PC-3 (cell line): ENCODE measurements around the gene PIEZO1. TPM values are rescaled to one million over a fixed set of nuclear protein-coding genes. Genes with fewer than 3 reads are reported as not detected.

Experiments used
- ATAC-seq: fragments of 200-7000 bp; cut with Tn5 transposase; 2 replicates; pipeline ENCODE4 v1.9.1; 2020; ENCODE audit warnings: mild to moderate bottlenecking, moderate library complexity
- BruUV-seq: library from RNA; stranded (reverse); fragments of 400-500 nt; replicated peaks from 2 replicates; lab custom pipeline; 2021; lab: Mats Ljungman, UMichigan
- CTCF ChIA-PET: fragments of 300-600 bp; sonication (Branson Sonifier 250); formaldehyde crosslinking; loops from one replicate; lab custom pipeline; 2022; ENCODE audit warnings: antibody characterized with exemption; lab: Charles Lee
- POLR2A ChIA-PET: fragments of 300-600 bp; sonication (Branson Sonifier 250); formaldehyde crosslinking; loops from one replicate; lab custom pipeline; 2022; ENCODE audit warnings: antibody characterized with exemption; ENCODE audit not compliant: unreplicated experiment; lab: Charles Lee
- DNase-seq: peaks from one replicate; pipeline ENCODE4 v3.0.0-alpha.2; 2015
- H2AFZ ChIP-seq: fragments of 300-600 bp; sonication (generic); 2 replicates; pipeline ENCODE4 v1.6.0; 2016; ENCODE audit warnings: antibody characterized with exemption, low read length
- H3F3A ChIP-seq: fragments of 300-600 bp; sonication (generic); one replicate; pipeline ENCODE4 v1.6.0; 2017; ENCODE audit warnings: antibody characterized with exemption, low read length, control low read depth, mild to moderate bottlenecking; ENCODE audit not compliant: unreplicated experiment
- H3K27ac ChIP-seq: fragments of 300-600 bp; sonication (generic); 2 replicates; pipeline ENCODE4 v1.5.1; 2016; ENCODE audit warnings: mild to moderate bottlenecking, low read length
- H3K27me3 ChIP-seq: fragments of 300-600 bp; sonication (generic); 2 replicates; pipeline ENCODE4 v1.6.1; 2016; ENCODE audit warnings: low read length, mixed read lengths
- H3K36me3 ChIP-seq: fragments of 300-600 bp; sonication (generic); 2 replicates; pipeline ENCODE4 v1.6.1; 2016; ENCODE audit warnings: low read depth, mixed run types, low read length, mixed read lengths
- H3K4me1 ChIP-seq: fragments of 300-600 bp; sonication (generic); 2 replicates; pipeline ENCODE4 v1.5.1; 2016; ENCODE audit warnings: low read length; ENCODE audit not compliant: insufficient read depth
- H3K4me2 ChIP-seq: fragments of 300-600 bp; sonication (generic); 2 replicates; pipeline ENCODE4 v1.6.0; 2016; ENCODE audit warnings: low read length
- H3K4me3 ChIP-seq: fragments of 300-600 bp; sonication (generic); 2 replicates; pipeline ENCODE4 v1.5.1; 2016; ENCODE audit warnings: mild to moderate bottlenecking, low read length, mixed read lengths
- H3K79me2 ChIP-seq: fragments of 300-600 bp; sonication (generic); 2 replicates; pipeline ENCODE4 v1.6.1; 2017; ENCODE audit warnings: low read length, mixed read lengths
- H3K9ac ChIP-seq: fragments of 300-600 bp; sonication (generic); 2 replicates; pipeline ENCODE4 v1.6.0; 2016; ENCODE audit warnings: mild to moderate bottlenecking, low read length
- H3K9me2 ChIP-seq: fragments of 300-600 bp; sonication (generic); replicated peaks from 2 replicates; pipeline ENCODE4 v1.6.1; 2016; ENCODE audit warnings: mixed run types, low read length, mixed read lengths
- H3K9me3 ChIP-seq: fragments of 300-600 bp; sonication (generic); 2 replicates; pipeline ENCODE4 v1.6.1; 2016; ENCODE audit warnings: low read length, mixed read lengths
- H4K20me1 ChIP-seq: fragments of 300-600 bp; sonication (generic); 2 replicates; pipeline ENCODE4 v1.6.1; 2016; ENCODE audit warnings: low read length, mixed read lengths
- CTCF ChIP-seq: fragments of 300-600 bp; sonication (generic); conservative IDR thresholded peaks from 2 replicates; pipeline ENCODE4 v1.5.1; 2017; ENCODE audit warnings: antibody characterized with exemption, low read depth, mild to moderate bottlenecking, low read length
- EZH2 ChIP-seq: fragments of 300-600 bp; sonication (generic); IDR thresholded peaks from one replicate; pipeline ENCODE4 v1.6.1; 2017; ENCODE audit warnings: antibody characterized with exemption, mild to moderate bottlenecking, low read length; ENCODE audit not compliant: unreplicated experiment
- EZH2phosphoT487 ChIP-seq: fragments of 300-600 bp; sonication (generic); IDR thresholded peaks from 2 replicates; pipeline ENCODE4 v1.6.1; 2018; ENCODE audit warnings: mild to moderate bottlenecking, antibody characterized with exemption, low read length, borderline replicate concordance
- intact Hi-C: fragments of 100-400 bp; cut with micrococcal nuclease; formaldehyde crosslinking; loops from 2 replicates; pipeline ENCODE4 v1.9.0; 2023
- total RNA-seq: library from RNA; depleted of rRNA; stranded (reverse); fragments of >200 nt; gene quantifications from 2 replicates; pipeline ENCODE4 v1.2.3, GENCODE V29; 2014

The PIEZO1 gene
- total RNA-seq, 1 experiment from 2014 or later, result 180 TPM

- peaks cover 51% of the 10 kb centered on the region for H3K79me2 ChIP-seq
- no peaks in the 10 kb centered on the region for H4K20me1 ChIP-seq
- no peaks in the 10 kb centered on the region for H3K27me3 ChIP-seq
- intact Hi-C loops, result no loop called here
- no peak for DNase-seq
- POLR2A ChIA-PET, result no interaction called here
- H3K27ac ChIP-seq, result no peak overlapping the region
- no peaks in the 10 kb centered on the region for H3F3A ChIP-seq
- peaks cover 11% of the 10 kb centered on the region for H3K4me1 ChIP-seq
- H3K36me3 ChIP-seq, result no peaks in the 10 kb centered on the region
- CTCF ChIA-PET, result no interaction called here
- peak overlapping the region; percentile 95 for H3K9ac ChIP-seq
- no peaks in the 10 kb centered on the region for H3K9me2 ChIP-seq
- H3K4me3 ChIP-seq, result peak overlapping the region; percentile 97
- no peaks in the 10 kb centered on the region for H3K9me3 ChIP-seq
- no peak overlapping the region for H2AFZ ChIP-seq
- peak overlapping the region; percentile 96 for H3K4me2 ChIP-seq
- peak; percentile 14 for ATAC-seq
- no TSS peak for BruUV-seq
- TF ChIP-seq EZH2phosphoT487, result no peak
- no peak for TF ChIP-seq CTCF
- TF ChIP-seq EZH2, result no peak
Measured at GRCh38 chr16:88705801-88706228, 79.2 kb downstream of the PIEZO1 start.

GRCh38 chr16:88705076-88705684, 79.8 kb downstream of the PIEZO1 start:
- no peak overlapping the region for H3K27ac ChIP-seq
- CTCF ChIA-PET, result no interaction called here
- H3K27me3 ChIP-seq, result no peaks in the 10 kb centered on the region
- BruUV-seq, result TSS peak; percentile 49
- peaks cover 50% of the 10 kb centered on the region for H3K79me2 ChIP-seq
- no peaks in the 10 kb centered on the region for H3K9me2 ChIP-seq
- intact Hi-C loops, result no loop called here
- peak overlapping the region; percentile 96 for H3K4me2 ChIP-seq
- H3K36me3 ChIP-seq, result no peaks in the 10 kb centered on the region
- ATAC-seq (no peak), DNase-seq (no peak)
- H4K20me1 ChIP-seq, result no peaks in the 10 kb centered on the region
- peak overlapping the region; percentile 97 for H3K4me3 ChIP-seq
- H2AFZ ChIP-seq, result no peak overlapping the region
- no peaks in the 10 kb centered on the region for H3F3A ChIP-seq
- POLR2A ChIA-PET, result no interaction called here
- no peaks in the 10 kb centered on the region for H3K9me3 ChIP-seq
- no peak for TF ChIP-seq EZH2
- no peak for TF ChIP-seq CTCF
- no peak for TF ChIP-seq EZH2phosphoT487
- H3K9ac ChIP-seq, result peak overlapping the region; percentile 95
- H3K4me1 ChIP-seq, result peaks cover 15% of the 10 kb centered on the region

GRCh38 chr16:88703486-88704309, 81.3 kb downstream of the PIEZO1 start:
- H3K4me1 ChIP-seq, result peaks cover 15% of the 10 kb centered on the region
- H3K9ac ChIP-seq, result no peak overlapping the region
- H3K9me3 ChIP-seq, result no peaks in the 10 kb centered on the region
- intact Hi-C loops, result no loop called here
- DNase-seq (no peak), ATAC-seq (no peak)
- no peak overlapping the region for H2AFZ ChIP-seq
- no peaks in the 10 kb centered on the region for H3K27me3 ChIP-seq
- BruUV-seq, result no TSS peak
- no peak for TF ChIP-seq EZH2phosphoT487
- TF ChIP-seq CTCF, result no peak
- TF ChIP-seq EZH2, result no peak
- no peak overlapping the region for H3K27ac ChIP-seq
- H3K9me2 ChIP-seq, result no peaks in the 10 kb centered on the region
- POLR2A ChIA-PET, result no interaction called here
- H3K79me2 ChIP-seq, result peaks cover 35% of the 10 kb centered on the region
- no peak overlapping the region for H3K4me2 ChIP-seq
- H4K20me1 ChIP-seq, result no peaks in the 10 kb centered on the region
- no peaks in the 10 kb centered on the region for H3K36me3 ChIP-seq
- H3F3A ChIP-seq, result no peaks in the 10 kb centered on the region
- CTCF ChIA-PET, result no interaction called here
- H3K4me3 ChIP-seq, result no peak overlapping the region
